ENCODE measurements around the gene MICALL1. TPM values are rescaled to one million over a fixed set of nuclear protein-coding genes. Genes with fewer than 3 reads are reported as not detected.

MICALL1 gene
- total and polyA plus RNA-seq, 9 of the 15 experiments (the other 6 are each of a cell fraction or from before 2014, with no cell fraction given), result 0.32 to 21.5 (median 6.1) TPM

- TF ChIP-seq CREB3L1 (IDR thresholded peaks at IDR 0.05; ENCODE audit: borderline replicate concordance, low read depth) (no peak), E2F8 (IDR thresholded peaks at IDR 0.05; ENCODE audit: low read depth, partially characterized antibody) (no peak)
Observed at GRCh38 chr22:37986371-37986770, 80.3 kb downstream of the MICALL1 start (continued).

GRCh38 chr22:37989146-37990045, 83.3 kb downstream of the MICALL1 start:
- intact Hi-C loops (cut with micrococcal nuclease) (no loop called here), in situ Hi-C loops (cut with MboI) (no loop called here)
- no peak overlapping the region for H3K27ac ChIP-seq (ENCODE audit: extremely low read depth, low read depth, low read length)
- no peaks in the 10 kb centered on the region for H3K79me2 ChIP-seq (ENCODE audit: control insufficient read depth, insufficient read depth, low read length)
- H3K9ac ChIP-seq (ENCODE audit: insufficient read depth in 1 of 2, low read depth in 2 of 2, low read length in 2 of 2), result no peak overlapping the region
- ATAC-seq (no peak; the same call in 2 of the 3 replicates), FAIRE-seq (no peak), DNase-seq (ENCODE audit: extremely low read depth in 1 of 4, low spot score in 3 of 4) (no peak)
- no peak overlapping the region for H2AFZ ChIP-seq (ENCODE audit: low read depth, low read length)
- H3K9me3 ChIP-seq (replicated peaks; ENCODE audit: control insufficient read depth, insufficient read depth, low read depth, low read length), result no peaks in the 10 kb centered on the region
- H3K27me3 ChIP-seq (ENCODE audit: control insufficient read depth in 2 of 2, insufficient read depth in 2 of 2, low read length in 2 of 2), result no peaks in the 10 kb centered on the region
- no TSS peak for BruUV-seq (replicated peaks)
- WGBS (ENCODE audit: insufficient coverage, low coverage, missing lambda C conversion rate), result 35% methylated on average over 14 of the region's 14 CpGs
- CTCF ChIA-PET (ENCODE audit: low intra/inter-chr PET ratio), result no interaction called here
- peaks cover 0 to 6% of the 10 kb centered on the region in 2 experiments; a peak in 3 of 5 replicates for H3K4me1 ChIP-seq (replicated peaks in 1 of 2; ENCODE audit: control insufficient read depth in 2 of 2, insufficient read depth in 2 of 2, low read length in 2 of 2)
- H3K4me2 ChIP-seq (ENCODE audit: insufficient read depth, low read length), result no peak overlapping the region
- no peaks in the 10 kb centered on the region for H4K20me1 ChIP-seq (replicated peaks; ENCODE audit: control insufficient read depth, insufficient read depth, low read length)
- POLR2A ChIA-PET, result interaction anchor here (1.0 kb wide), 1 partner anchor 23 kb away, joined by 6 read pairs; no protein-coding TSS in a partner anchor
- H3K4me3 ChIP-seq, result no peak overlapping the region
- H3K36me3 ChIP-seq (ENCODE audit: control insufficient read depth, insufficient read depth, low read length), result no peaks in the 10 kb centered on the region
- H3K9me1 ChIP-seq (ENCODE audit: control insufficient read depth, insufficient read depth, low read length), result no peaks in the 10 kb centered on the region
- TF ChIP-seq ESRRA (IDR thresholded peaks at IDR 0.05; ENCODE audit: borderline replicate concordance, low read depth) (no peak), ZNF263 (CRISPR knock-in tag; IDR thresholded peaks at IDR 0.05; ENCODE audit: borderline replicate concordance) (no peak), GTF2A2 (tag; IDR thresholded peaks at IDR 0.05) (no peak), KLF13 (tag; IDR thresholded peaks at IDR 0.05; ENCODE audit: borderline replicate concordance, low read depth) (no peak), ZNF24 (IDR thresholded peaks at IDR 0.05) (no peak), CBFA2T3 (IDR thresholded peaks at IDR 0.05) (no peak), ZBED1 (IDR thresholded peaks at IDR 0.05) (no peak), PCBP2 (IDR thresholded peaks at IDR 0.05; ENCODE audit: low read depth, low read length, poor library complexity, severe bottlenecking) (no peak), JUN (IDR thresholded peaks at IDR 0.05; ENCODE audit: borderline replicate concordance, low read depth, low read length) (no peak), JUN (CRISPR knock-in tag; IDR thresholded peaks at IDR 0.05; ENCODE audit: borderline replicate concordance) (no peak), MXD1 (CRISPR knock-in tag; IDR thresholded peaks at IDR 0.05; ENCODE audit: borderline replicate concordance, poor library complexity, severe bottlenecking) (no peak), CEBPG (CRISPR knock-in tag; IDR thresholded peaks at IDR 0.05) (no peak), CEBPG (tag; conservative IDR thresholded peaks at IDR 0.05 in 1 of 2, IDR thresholded peaks at IDR 0.05 in 1 of 2) (no peak)

All from K562 (cell line).